Bronchial epithelial cell (primary cell): Measurements from ENCODE around the gene TYW1B. TPM values are rescaled to one million over a fixed set of nuclear protein-coding genes. Genes with fewer than 3 reads are reported as not detected.
"Not testable (repeated sequence)": the region's sequence is repeated elsewhere in the genome, so short reads cannot be mapped to it uniquely, and the experiment has no call there.

ENCODE experiments used
- DNase-seq: peaks from one replicate; pipeline ENCODE4 v3.0.0-alpha.2; 2010; ENCODE audit warnings: low read depth
- FAIRE-seq: peaks from 2 replicates; lab custom pipeline; 2011; peaks lifted over from hg19 to GRCh38; lab: Jason Lieb, UNC
- H3K27me3 ChIP-seq: 2 replicates; pipeline ENCODE4 v1.5.1; 2011; ENCODE audit warnings: low read length; ENCODE audit not compliant: control insufficient read depth, insufficient read depth
- H3K36me3 ChIP-seq: 2 replicates; pipeline ENCODE4 v1.5.1; 2011; ENCODE audit warnings: low read length; ENCODE audit not compliant: control insufficient read depth, insufficient read depth
- H3K4me3 ChIP-seq: 2 replicates; pipeline ENCODE4 v1.5.1; 2011; ENCODE audit warnings: mild to moderate bottlenecking, low read depth, low read length, control low read depth
- total RNA-seq: library from RNA; depleted of rRNA; stranded (reverse); fragments of >200 nt; gene quantifications from 2 replicates; pipeline ENCODE4 v1.2.1, GENCODE V29; 2014
- TF ChIP-seq, protein P1 (sequence below): IDR thresholded peaks from 2 replicates; pipeline ENCODE4 v1.5.1; 2011; ENCODE audit warnings: mild to moderate bottlenecking, moderate library complexity, low read length, control low read depth, inconsistent platforms; ENCODE audit not compliant: insufficient read depth, severe bottlenecking

TYW1B gene
- total RNA-seq, 1 donor from 2014 or later = 2.6 TPM

DNA sequence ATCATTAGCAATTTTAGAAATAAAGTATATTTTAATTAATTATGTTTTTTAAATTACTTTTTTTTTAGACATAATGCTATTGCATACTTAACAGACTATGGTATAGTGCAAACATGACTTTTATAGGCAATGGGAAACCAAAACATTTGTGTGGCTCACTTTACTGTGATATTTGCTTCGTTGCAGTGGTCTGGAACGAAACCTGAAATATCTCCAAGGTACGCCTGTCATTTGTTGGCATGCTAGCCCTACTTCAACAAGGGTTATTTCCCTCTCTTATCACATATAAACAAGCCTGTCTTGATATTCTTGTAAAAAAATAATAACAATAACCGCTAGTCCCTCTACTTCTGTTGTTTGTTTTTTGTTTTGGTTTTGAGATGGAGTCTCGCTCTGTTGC is 74.2 kb downstream of the TYW1B start:
- TF ChIP-seq, protein P1, sequence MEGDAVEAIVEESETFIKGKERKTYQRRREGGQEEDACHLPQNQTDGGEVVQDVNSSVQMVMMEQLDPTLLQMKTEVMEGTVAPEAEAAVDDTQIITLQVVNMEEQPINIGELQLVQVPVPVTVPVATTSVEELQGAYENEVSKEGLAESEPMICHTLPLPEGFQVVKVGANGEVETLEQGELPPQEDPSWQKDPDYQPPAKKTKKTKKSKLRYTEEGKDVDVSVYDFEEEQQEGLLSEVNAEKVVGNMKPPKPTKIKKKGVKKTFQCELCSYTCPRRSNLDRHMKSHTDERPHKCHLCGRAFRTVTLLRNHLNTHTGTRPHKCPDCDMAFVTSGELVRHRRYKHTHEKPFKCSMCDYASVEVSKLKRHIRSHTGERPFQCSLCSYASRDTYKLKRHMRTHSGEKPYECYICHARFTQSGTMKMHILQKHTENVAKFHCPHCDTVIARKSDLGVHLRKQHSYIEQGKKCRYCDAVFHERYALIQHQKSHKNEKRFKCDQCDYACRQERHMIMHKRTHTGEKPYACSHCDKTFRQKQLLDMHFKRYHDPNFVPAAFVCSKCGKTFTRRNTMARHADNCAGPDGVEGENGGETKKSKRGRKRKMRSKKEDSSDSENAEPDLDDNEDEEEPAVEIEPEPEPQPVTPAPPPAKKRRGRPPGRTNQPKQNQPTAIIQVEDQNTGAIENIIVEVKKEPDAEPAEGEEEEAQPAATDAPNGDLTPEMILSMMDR = no peak
- H3K4me3 ChIP-seq = no peak overlapping the region
- DNase-seq (no peak), FAIRE-seq (no peak)
- H3K27me3 ChIP-seq = no peaks in the 10 kb centered on the region
- no peaks in the 10 kb centered on the region for H3K36me3 ChIP-seq

DNA sequence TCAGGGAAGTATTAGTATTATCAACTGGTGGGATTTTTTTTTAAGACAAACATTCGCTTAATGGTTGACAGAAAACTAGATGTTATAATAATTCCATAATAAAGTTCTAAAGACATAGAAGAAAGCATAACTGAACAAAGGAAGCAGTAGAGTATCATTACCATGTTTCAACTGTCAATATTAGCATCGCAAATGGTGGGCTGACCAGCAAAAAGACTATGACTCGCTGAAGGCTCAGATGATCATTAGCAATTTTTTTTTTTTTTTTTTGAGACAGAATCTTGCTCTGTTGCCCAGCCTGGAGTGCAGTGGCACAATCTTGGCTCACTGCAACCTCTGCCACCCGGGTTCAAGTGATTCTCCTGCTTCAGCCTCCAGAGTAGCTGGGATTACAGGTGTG is 74.8 kb downstream of the TYW1B start:
- DNase-seq, FAIRE-seq, H3K27me3 ChIP-seq, H3K4me3 ChIP-seq, H3K36me3 ChIP-seq: not testable (repeated sequence)

DNA sequence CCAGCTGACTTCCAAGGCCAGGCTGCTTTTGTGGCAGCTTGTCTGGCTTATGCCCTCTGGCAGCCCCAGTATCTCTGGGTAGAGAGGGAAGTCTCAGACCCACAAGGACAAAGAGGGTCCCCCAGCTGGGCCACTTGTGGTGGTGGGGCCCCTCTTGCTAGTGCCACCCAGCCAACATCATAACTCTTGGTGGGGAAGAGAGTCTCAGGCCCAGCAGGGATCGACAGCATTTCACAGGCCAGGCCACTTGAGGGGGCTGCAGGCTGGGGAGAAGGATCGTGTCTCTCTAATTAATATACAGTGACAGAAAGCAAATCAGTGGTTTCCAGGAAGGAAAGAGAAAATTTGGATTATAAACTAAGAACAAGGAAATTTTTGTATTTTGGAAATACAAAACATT is 76.0 kb downstream of the TYW1B start:
- no peaks in the 10 kb centered on the region for H3K27me3 ChIP-seq
- TF ChIP-seq, protein P1 = no peak
- FAIRE-seq (no peak), DNase-seq (no peak)
- no peak overlapping the region for H3K4me3 ChIP-seq
- no peaks in the 10 kb centered on the region for H3K36me3 ChIP-seq

DNA sequence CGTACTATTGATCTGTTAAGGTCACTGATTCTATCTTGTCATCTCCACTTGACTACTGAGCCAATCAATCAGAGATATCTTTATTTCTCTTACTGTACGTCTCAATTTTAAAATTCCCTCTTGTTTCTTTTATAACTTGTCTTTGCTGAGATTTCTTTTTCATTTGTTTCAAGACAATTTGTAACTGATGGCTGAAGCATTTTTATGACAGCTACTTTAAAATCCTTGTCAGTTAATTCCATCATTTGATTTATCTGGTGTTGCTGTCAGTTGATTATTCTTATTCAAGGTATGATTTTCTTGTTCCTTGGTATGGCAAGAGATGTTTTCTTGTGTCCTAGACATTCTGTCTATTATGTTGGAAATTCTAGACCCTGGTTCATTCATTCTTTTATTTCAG is 76.6 kb downstream of the TYW1B start:
- TF ChIP-seq, protein P1 = no peak
- Histone ChIP-seq H3K36me3 (no peaks in the 10 kb centered on the region), H3K27me3 (no peaks in the 10 kb centered on the region), H3K4me3 (no peak overlapping the region)
- no peak for FAIRE-seq
- DNase-seq = no peak

DNA sequence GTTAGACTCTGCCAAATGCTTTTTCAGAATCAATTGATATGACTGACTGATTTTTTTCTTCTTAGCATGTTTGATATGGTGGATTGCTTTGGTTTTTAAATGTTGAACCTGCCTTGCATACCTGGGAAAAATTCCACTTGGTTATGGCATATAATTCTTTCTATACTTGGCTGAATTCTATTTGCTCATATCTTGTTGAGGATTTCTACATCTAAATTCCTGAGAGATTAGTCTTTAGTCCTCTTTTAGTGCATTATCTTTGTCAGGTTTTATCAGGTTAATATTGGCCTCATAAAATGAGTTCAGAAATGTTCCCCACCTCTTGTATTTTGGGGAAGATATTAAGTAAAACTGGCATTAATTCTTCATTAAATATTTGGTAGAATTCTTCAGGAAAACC is 79.4 kb downstream of the TYW1B start:
- not testable (repeated sequence) for FAIRE-seq, H3K36me3 ChIP-seq, H3K27me3 ChIP-seq, H3K4me3 ChIP-seq
- peak; percentile 31 for DNase-seq

DNA sequence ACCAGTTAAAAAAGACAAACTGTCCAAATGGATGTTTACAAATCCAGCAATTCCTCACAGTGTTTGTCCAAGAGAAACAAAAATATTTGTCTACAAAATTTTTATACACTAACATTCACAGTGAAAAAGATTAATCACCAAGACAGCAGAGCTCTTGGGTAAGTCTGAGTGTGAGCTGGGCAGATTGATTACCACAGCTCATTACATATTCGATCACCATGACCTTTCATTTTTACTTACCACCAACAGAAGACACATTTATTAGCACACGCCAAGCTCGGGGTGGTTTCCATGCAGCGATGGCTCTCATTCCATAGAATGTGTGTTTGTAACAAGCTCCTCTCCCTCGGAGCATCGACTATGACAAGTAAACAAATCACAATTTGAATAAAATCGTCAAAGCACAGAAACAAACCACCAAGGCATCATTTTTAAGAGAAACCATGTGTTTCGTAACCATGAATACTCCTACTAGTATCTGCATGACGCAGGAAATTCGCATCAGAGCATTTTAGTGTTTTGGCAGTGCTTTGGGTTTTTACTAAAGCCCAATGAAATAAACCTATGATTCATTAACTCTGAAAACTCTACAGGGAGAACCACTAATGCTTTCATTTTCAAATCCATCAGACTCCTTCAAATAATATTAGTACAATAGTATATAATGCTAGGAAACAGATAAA is 83.6 kb downstream of the TYW1B start:
- not testable (repeated sequence) for H3K4me3 ChIP-seq, H3K27me3 ChIP-seq, DNase-seq, H3K36me3 ChIP-seq, FAIRE-seq

DNA sequence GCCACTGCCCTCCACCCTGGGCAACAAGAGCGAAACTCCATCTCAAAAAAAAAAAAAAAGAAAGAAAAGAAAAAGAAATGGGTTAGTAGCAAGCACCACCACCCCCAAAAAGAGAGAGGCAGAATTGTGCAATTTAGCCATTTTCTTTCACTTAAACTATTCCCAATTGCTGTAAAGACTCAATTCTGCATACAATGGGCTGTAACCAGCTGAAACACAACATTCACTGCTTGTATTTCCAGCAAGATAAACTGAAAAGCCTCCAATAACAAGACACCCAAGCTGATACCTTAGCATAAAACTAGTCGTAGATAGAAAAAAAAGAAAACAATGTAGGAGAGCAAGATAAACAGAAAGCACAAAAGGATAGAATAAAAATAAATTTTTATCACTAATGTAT is 84.2 kb downstream of the TYW1B start:
- not testable (repeated sequence) for H3K27me3 ChIP-seq, FAIRE-seq, H3K4me3 ChIP-seq, DNase-seq, H3K36me3 ChIP-seq

DNA sequence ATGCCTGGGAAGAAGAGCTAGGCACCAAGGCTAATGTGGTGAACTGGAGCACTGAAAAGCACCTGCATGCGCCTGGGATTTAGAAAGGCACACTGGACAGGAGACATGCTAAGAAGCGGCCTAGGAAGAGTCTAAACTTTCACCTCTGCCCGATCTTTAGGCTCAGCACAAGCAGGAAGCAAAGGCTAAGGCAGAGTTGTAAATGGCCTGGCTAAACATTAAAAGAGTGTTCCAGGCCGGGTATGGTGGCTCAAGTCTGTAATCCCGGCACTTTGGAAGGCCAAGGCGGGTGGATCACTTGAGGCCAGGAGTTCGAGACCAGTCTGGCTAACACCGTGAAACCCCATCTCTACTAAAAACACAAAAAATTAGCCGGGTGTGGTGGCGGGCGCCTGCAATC is 88.3 kb downstream of the TYW1B start:
- not testable (repeated sequence) for H3K27me3 ChIP-seq, DNase-seq, H3K36me3 ChIP-seq, FAIRE-seq, H3K4me3 ChIP-seq

DNA sequence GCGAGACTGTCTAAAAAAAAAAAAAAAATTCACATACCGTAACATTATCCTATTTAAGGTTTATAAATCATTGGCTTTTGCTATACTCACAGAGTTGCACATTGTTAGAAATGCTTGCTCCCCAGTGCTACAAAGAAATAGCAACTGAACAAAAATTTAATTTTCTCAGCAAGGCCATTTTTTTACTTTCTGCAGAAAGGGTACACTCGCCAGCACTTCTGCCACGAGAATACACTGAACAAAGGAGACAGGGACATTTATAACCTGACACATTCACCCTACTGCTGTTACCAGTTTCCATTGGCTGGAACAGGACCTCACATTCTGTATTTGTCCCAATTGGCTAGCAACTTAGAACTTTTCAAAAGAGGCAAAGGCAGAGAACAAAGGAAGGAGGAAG is 92.1 kb downstream of the TYW1B start:
- H3K36me3 ChIP-seq, H3K27me3 ChIP-seq, H3K4me3 ChIP-seq, DNase-seq, FAIRE-seq: not testable (repeated sequence)

DNA sequence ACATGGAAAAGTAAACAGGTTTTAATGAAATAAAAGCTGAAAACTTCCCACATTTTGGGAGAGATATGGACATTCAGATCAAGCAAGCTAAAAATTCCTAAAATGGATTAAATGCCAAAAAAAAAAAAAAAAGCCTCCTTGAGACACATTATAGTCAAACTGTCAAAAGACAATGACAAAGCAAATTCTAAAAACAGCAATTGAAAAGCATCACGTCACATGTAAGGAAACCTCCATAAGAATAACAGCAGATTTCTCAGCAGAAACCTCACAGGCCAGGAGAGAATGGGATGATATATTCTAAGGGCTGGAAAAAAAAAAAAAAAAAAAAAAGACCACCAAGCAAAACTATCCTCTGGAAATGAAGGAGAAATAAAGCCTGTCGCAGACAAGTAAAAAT is 97.2 kb downstream of the TYW1B start:
- not testable (repeated sequence) for H3K36me3 ChIP-seq, H3K4me3 ChIP-seq, FAIRE-seq, H3K27me3 ChIP-seq, DNase-seq

DNA sequence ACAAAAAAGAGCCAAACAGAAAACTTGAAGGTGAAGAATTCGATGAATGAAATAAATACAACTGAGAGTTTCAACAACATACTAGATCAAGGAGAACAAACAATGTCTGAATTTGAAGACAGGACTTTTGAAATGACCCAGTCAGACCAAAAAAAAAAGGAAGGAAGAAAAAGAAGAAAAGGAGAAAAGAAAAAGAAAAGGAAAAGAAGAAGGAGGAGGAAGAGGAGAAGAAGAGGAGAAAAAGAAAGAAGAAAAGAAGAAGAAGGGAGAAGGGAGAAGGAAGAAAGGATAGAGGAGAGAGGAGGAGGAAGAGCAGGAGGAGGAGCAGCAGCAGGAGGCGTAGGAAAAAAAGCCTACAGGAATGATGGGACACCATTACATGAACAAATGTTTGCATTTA is 97.6 kb downstream of the TYW1B start:
- not testable (repeated sequence) for DNase-seq, H3K36me3 ChIP-seq, H3K27me3 ChIP-seq, H3K4me3 ChIP-seq
- peak; percentile 43 for FAIRE-seq

DNA sequence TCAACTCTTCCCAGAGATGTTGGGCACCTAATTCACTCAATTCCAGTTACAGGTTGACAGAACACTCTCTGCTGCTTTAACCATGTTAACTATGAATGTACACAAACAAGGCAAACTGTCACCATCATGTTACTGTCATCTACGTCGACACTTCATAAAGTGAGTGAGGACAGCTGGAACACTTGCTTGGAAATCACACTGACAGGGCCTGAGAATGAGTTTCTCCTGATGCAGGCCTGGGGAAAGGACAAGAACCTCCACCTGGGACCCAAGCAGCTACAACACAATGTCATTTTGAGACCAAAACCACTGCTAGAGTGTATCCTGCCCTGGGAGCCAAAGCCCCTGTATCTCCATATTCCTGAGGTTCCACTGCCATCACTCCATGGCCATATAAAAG is 98.9 kb downstream of the TYW1B start:
- not testable (repeated sequence) for H3K4me3 ChIP-seq, H3K27me3 ChIP-seq, DNase-seq, H3K36me3 ChIP-seq
- peak; percentile 66 for FAIRE-seq
